ENCODE data around the gene TH. TPM values are rescaled to one million over a fixed set of nuclear protein-coding genes. Genes with fewer than 3 reads are reported as not detected.

TH gene
- total and polyA plus RNA-seq, 2 of the 8 experiments (the other 6 are each of a cell fraction or from before 2014, with no cell fraction given), result 0.09 TPM; not detected in 1

- WGBS, 2 experiments (ENCODE audit: extremely low coverage in 1 of 2, insufficient coverage in 1 of 2, insufficient read length in 1 of 2, insufficient replicate concordance in 2 of 2, low coverage in 1 of 2, low lambda C conversion rate in 2 of 2, missing lambda C conversion rate in 1 of 2), result 94% methylated on average over 10 of the region's 10 CpGs; no CpG with 5 or more reads in 1 of the 2 experiments
- ChIA-PET POLR2A (ENCODE audit: partially characterized antibody) (interaction anchor here (1.6 kb wide), 1 partner anchor 11 kb away, joined by 3 read pairs; no protein-coding TSS in a partner anchor), CTCF (ENCODE audit: partially characterized antibody) (interaction anchor here (0.5 to 8.6 kb wide), 5 partner anchors 8 to 216 kb away, joined by 3 to 248 read pairs (median 3); partner anchors contain the start of genes C11orf21, INS and TSPAN32)
- no peaks in the 10 kb centered on the region for H3K9me3 ChIP-seq (ENCODE audit: insufficient read depth in 2 of 2, low read depth in 1 of 2, low read length in 1 of 2)
- H3K4me2 ChIP-seq (ENCODE audit: insufficient read depth in 1 of 2, low read depth in 2 of 2, low read length in 2 of 2), result no peak overlapping the region
- H3K79me1 ChIP-seq (ENCODE audit: low read depth, low read length), result no peaks in the 10 kb centered on the region
- no peak overlapping the region for H3K14ac ChIP-seq (ENCODE audit: insufficient read length)
- H3K36me3 ChIP-seq (ENCODE audit: control insufficient read depth in 2 of 4, insufficient read depth in 4 of 4, low read length in 3 of 4), result no peaks in the 10 kb centered on the region
- no peak overlapping the region; the same call in 1 of the 2 replicates for H4K8ac ChIP-seq (ENCODE audit: extremely low read depth, insufficient read depth, low read length)
- no peak overlapping the region for H2AK5ac ChIP-seq (ENCODE audit: low read depth, low read length)
- FAIRE-seq (no peak), DNase-seq (ENCODE audit: low read depth in 1 of 2, low spot score in 2 of 2) (no peak)
- H3K18ac ChIP-seq (ENCODE audit: extremely low read depth, low read length), result no peak overlapping the region; the same call in 1 of the 2 replicates
- no peak overlapping the region for H3K4me3 ChIP-seq (ENCODE audit: extremely low read depth in 1 of 4, insufficient read depth in 2 of 4, low read depth in 3 of 4, low read length in 4 of 4)
- H3K23me2 ChIP-seq (ENCODE audit: low read depth, low read length), result peaks cover 3% of the 10 kb centered on the region; the same call in 1 of the 2 replicates
- H2BK20ac ChIP-seq (ENCODE audit: low read length), result no peak overlapping the region
- no peak overlapping the region for H3K4ac ChIP-seq (replicated peaks; ENCODE audit: insufficient read length, low read depth, low read length)
- no peak overlapping the region for H2BK12ac ChIP-seq (ENCODE audit: low read depth, low read length)
- no peak overlapping the region for H2BK120ac ChIP-seq (replicated peaks; ENCODE audit: low read depth, low read length)
- H3K79me2 ChIP-seq (ENCODE audit: control insufficient read depth in 1 of 2, insufficient read depth in 2 of 2, low read length in 2 of 2), result no peaks in the 10 kb centered on the region
- H3K56ac ChIP-seq (replicated peaks; ENCODE audit: insufficient read length, low read depth, low read length), result no peak overlapping the region
- no peak overlapping the region for H2AFZ ChIP-seq (ENCODE audit: low read length)
- H4K20me1 ChIP-seq (replicated peaks in 1 of 2; ENCODE audit: control insufficient read depth in 1 of 2, insufficient read depth in 2 of 2, low read length in 2 of 2), result no peaks in the 10 kb centered on the region
- no peak overlapping the region for H2BK15ac ChIP-seq (ENCODE audit: low read length)
- no peaks in the 10 kb centered on the region; a peak in 1 of 7 replicates for H3K4me1 ChIP-seq (replicated peaks in 1 of 4; ENCODE audit: control insufficient read depth in 3 of 4, insufficient read depth in 4 of 4, low read length in 3 of 4)
- no peak overlapping the region for H2BK5ac ChIP-seq (ENCODE audit: low read depth, low read length)
- TF ChIP-seq SP2 (IDR thresholded peaks at IDR 0.05; ENCODE audit: low read length), result no peak
- no peak for TF ChIP-seq CBX5 (IDR thresholded peaks at IDR 0.05; ENCODE audit: low read depth, low read length)
- no peak overlapping the region for H3K23ac ChIP-seq (ENCODE audit: insufficient read length)
- no peak overlapping the region for H3K9ac ChIP-seq (replicated peaks in 1 of 4; ENCODE audit: extremely low read depth in 1 of 4, low read depth in 3 of 4, low read length in 3 of 4)
- H4K91ac ChIP-seq (replicated peaks; ENCODE audit: insufficient read length, low read length), result no peak overlapping the region
- H4K5ac ChIP-seq (ENCODE audit: insufficient read length, low read depth, low read length), result no peak overlapping the region
- no peak overlapping the region for H3K27ac ChIP-seq (ENCODE audit: low read depth, low read length)
- H3K27me3 ChIP-seq (replicated peaks in 1 of 4; ENCODE audit: control insufficient read depth in 3 of 4, extremely low read depth in 1 of 4, insufficient read depth in 3 of 4, low read length in 3 of 4), result no peaks in the 10 kb centered on the region; a peak in 1 of 7 replicates
These were observed 31.4 kb upstream of the TH start for GRCh38 chr11:2202900-2203439.
